Stomach (tissue), 4 donors: ENCODE data around the gene CPZ.

Experiments used
- EP300 ChIP-seq: sonication (generic); formaldehyde crosslinking; IDR thresholded peaks from one replicate; pipeline ENCODE4 v1.6.1; 2017; ENCODE audit warnings: antibody characterized with exemption
- POLR2A ChIP-seq, 4 donors: fragments of 450-650 bp; IDR thresholded peaks; one replicate each; pipeline ENCODE4 v1.6.1; 2016; ENCODE audit warnings: antibody characterized with exemption in 4 of 4, control low read depth in 2 of 4, mild to moderate bottlenecking in 1 of 4, moderate library complexity in 1 of 4
- POLR2AphosphoS5 ChIP-seq, 3 donors: sonication (generic); formaldehyde crosslinking; IDR thresholded peaks; one replicate each; pipeline ENCODE4 v1.6.1; 2016; ENCODE audit warnings: antibody characterized with exemption in 3 of 3
- TF ChIP-seq, protein P1 (sequence below), 7 experiments: fragments of 450-650 bp in 4 of 7; fragments of 200-600 bp in 3 of 7; sonication (generic) in 3 of 7; IDR thresholded peaks; one replicate each; pipeline ENCODE4 v1.5.1; 2016 to 2019; ENCODE audit warnings: antibody characterized with exemption in 7 of 7, control low read depth in 2 of 7, mild to moderate bottlenecking in 1 of 7

DNA sequence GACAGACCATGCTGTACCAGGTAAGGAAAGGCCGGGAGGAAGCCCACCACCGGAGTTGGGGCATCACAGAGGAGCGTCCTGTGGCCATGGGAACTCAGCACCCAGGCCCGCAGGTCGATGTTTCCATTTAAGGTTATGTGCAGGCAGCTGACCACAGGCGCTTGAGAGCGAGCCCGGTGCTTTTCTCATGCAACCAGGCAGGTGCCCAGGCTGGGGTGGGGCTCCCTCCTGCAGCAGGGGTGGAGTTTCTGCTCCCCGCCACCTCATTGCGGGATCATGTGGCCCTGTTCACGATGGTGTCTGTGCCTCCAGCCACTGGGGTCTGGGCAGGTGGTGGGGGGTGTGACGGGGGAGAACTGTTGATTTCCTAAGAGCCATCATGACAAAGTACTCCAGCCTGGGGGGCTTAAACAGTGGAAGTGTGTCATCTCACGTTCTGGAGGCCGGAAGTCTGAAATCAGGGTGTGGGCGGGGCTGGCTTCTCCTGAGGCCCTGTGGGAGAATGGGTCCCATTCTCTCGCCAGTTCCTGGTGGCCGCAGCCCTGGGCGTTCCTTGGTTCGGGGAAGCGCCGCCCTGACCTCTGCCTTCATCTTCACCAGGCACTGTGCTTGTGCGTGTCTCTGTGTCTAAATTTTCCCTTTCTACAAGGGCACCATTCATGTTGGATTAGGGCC, 60.9 kb downstream of the CPZ start:
- TF ChIP-seq POLR2AphosphoS5 (IDR thresholded peaks at IDR 0.05) = no peak
- TF ChIP-seq, protein P1, sequence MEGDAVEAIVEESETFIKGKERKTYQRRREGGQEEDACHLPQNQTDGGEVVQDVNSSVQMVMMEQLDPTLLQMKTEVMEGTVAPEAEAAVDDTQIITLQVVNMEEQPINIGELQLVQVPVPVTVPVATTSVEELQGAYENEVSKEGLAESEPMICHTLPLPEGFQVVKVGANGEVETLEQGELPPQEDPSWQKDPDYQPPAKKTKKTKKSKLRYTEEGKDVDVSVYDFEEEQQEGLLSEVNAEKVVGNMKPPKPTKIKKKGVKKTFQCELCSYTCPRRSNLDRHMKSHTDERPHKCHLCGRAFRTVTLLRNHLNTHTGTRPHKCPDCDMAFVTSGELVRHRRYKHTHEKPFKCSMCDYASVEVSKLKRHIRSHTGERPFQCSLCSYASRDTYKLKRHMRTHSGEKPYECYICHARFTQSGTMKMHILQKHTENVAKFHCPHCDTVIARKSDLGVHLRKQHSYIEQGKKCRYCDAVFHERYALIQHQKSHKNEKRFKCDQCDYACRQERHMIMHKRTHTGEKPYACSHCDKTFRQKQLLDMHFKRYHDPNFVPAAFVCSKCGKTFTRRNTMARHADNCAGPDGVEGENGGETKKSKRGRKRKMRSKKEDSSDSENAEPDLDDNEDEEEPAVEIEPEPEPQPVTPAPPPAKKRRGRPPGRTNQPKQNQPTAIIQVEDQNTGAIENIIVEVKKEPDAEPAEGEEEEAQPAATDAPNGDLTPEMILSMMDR (IDR thresholded peaks at IDR 0.05) = no peak
- TF ChIP-seq POLR2A (IDR thresholded peaks at IDR 0.05) = no peak
- TF ChIP-seq EP300 = no peak
